BLaER1 treated with 17β-estradiol and CSF1 and Interleukin-3, amounts not matched to agents 10 nM and 100 nM (cell line): ENCODE measurements around the gene ACADVL.
"Not testable (repeated sequence)": the region's sequence is repeated elsewhere in the genome, so short reads cannot be mapped to it uniquely, and the experiment has no call there.

Experiments used
- H3K27ac ChIP-seq, 11 experiments: shearing (Covaris generic); formaldehyde crosslinking; 2 replicates each; pipeline ENCODE4 v1.8.1; 2022
- H3K27me3 ChIP-seq, 11 experiments: shearing (Covaris generic); formaldehyde crosslinking; 2 replicates each; pipeline ENCODE4 v1.8.1; 2022
- H3K36me3 ChIP-seq, 11 experiments: shearing (Covaris generic); formaldehyde crosslinking; 2 replicates each; pipeline ENCODE4 v1.8.1; 2022
- H3K4me1 ChIP-seq, 10 experiments: shearing (Covaris generic); formaldehyde crosslinking; 2 replicates each; pipeline ENCODE4 v1.8.1; 2022
- H3K4me2 ChIP-seq, 11 experiments: shearing (Covaris generic); formaldehyde crosslinking; 2 replicates each; pipeline ENCODE4 v1.8.1; 2022
- H3K4me3 ChIP-seq, 10 experiments: shearing (Covaris generic); formaldehyde crosslinking; 2 replicates each; pipeline ENCODE4 v1.8.1; 2022
- H3K9ac ChIP-seq, 11 experiments: shearing (Covaris generic); formaldehyde crosslinking; 2 replicates each; pipeline ENCODE4 v1.8.1; 2022
- H3K9me3 ChIP-seq, 11 experiments: shearing (Covaris generic); formaldehyde crosslinking; replicated peaks in 1 of 11; 2 replicates each; pipeline ENCODE4 v1.8.1; 2022
- H4K20me1 ChIP-seq, 11 experiments: shearing (Covaris generic); formaldehyde crosslinking; 2 replicates each; pipeline ENCODE4 v1.8.1; 2022
- Cebpa-rat ChIP-seq, 11 experiments: shearing (Covaris generic); IDR thresholded peaks; 2 replicates each; pipeline ENCODE4 v1.8.1; 2022

ACADVL gene

DNA sequence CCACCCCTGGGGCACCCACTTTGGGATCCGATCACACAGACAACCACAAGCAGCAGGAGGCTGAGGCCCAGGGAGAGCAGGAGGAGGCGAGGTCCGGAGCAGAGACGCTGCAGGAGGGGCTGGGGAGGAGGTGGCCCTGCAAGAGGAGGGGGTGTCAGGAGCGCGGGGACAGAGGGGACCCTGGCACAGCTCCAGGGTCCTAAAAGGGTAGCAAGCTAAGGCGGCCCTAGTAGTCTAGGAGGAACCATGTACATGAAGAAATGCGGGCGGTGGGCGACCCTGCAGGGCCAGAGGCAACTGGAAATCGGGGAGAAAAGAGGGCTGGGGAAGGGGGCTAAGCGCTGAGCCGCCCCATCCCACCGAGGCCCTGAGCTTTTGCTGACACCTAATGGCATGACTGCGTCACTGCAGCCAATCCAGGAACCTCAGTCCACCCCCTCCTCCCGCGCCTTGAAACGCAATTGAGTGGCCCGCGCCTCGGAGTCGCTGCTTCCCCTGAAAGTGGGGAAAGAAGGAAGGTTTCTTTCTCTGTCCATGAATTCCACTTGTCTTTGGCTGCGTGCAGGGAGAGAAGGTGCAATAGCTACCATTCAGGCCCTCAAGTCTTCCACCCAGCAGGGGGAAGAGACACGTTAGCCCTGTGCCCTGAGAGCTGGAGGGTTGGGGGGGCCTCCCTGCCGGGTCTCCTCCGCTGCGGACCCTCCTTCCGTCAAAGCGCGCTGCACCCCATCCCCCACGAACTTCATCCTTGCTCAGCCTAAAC, 42.4 kb upstream of the ACADVL start:
- H4K20me1 ChIP-seq = no peaks in the 10 kb centered on the region
- peak overlapping the region; percentile 92 to 100 (median 98) for H3K4me2 ChIP-seq
- H3K4me3 ChIP-seq = peak overlapping the region; percentile 46 to 69 (median 60)
- peaks cover 0 to 6% (median 0%) of the 10 kb centered on the region in 11 experiments; a peak in 1 of 22 replicates for H3K27me3 ChIP-seq
- H3K27ac ChIP-seq = peak overlapping the region in 9 of 11 experiments; percentile 2 to 53 (median 36); a peak in 11 of 22 replicates
- H3K9me3 ChIP-seq = peaks cover 0 to 8% (median 0%) of the 10 kb centered on the region in 11 experiments; a peak in 1 of 22 replicates
- no peak for TF ChIP-seq Cebpa-rat (IDR thresholded peaks at IDR 0.05)
- H3K4me1 ChIP-seq = peaks cover 25 to 43% (median 35%) of the 10 kb centered on the region in 10 experiments
- no peaks in the 10 kb centered on the region; a peak in 1 of 22 replicates for H3K36me3 ChIP-seq
- H3K9ac ChIP-seq = peak overlapping the region; percentile 52 to 78 (median 69)

DNA sequence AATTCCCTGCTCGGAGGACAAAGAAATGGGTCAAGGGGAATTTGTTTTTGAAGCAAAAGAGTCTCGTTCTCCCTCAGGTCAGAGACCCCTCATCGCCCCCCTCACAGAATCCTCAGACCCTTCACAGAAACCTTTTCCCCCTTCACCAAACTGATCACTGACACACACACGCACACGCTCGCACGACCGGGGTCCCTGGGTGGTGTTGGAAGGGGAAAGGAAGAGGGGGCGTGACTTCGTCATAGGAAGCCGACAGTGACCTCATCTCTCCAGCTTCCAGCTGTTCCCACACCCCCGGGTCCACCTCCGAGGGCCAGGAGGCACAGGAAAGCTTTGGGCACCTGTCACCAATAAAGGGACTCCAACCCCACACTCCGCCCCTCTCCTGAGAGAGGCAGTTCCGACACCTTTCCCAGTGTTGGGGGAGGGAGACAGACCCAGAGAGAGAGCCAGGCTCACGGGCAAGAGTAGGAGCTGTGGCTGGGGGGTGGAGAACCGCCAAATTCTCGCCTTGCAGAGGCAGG, 41.7 kb upstream of the ACADVL start:
- Histone ChIP-seq H3K27me3 (peaks cover 0 to 6% (median 0%) of the 10 kb centered on the region in 11 experiments; a peak in 1 of 22 replicates), H3K4me3 (peak overlapping the region; percentile 46 to 69 (median 60)), H3K4me1 (peaks cover 25 to 40% (median 35%) of the 10 kb centered on the region in 10 experiments), H3K4me2 (peak overlapping the region; percentile 92 to 100 (median 98)), H4K20me1 (no peaks in the 10 kb centered on the region), H3K9me3 (0 out of 22 replicates have a peak, but pooled peaks cover 0 to 2% (median 0%) of the 10 kb centered on the region in 11 experiments), H3K9ac (peak overlapping the region; percentile 52 to 78 (median 69)), H3K36me3 (no peaks in the 10 kb centered on the region; a peak in 1 of 22 replicates), H3K27ac (peak overlapping the region in 9 of 11 experiments; percentile 2 to 53 (median 36); a peak in 12 of 22 replicates)
- no peak for TF ChIP-seq Cebpa-rat (IDR thresholded peaks at IDR 0.05)

DNA sequence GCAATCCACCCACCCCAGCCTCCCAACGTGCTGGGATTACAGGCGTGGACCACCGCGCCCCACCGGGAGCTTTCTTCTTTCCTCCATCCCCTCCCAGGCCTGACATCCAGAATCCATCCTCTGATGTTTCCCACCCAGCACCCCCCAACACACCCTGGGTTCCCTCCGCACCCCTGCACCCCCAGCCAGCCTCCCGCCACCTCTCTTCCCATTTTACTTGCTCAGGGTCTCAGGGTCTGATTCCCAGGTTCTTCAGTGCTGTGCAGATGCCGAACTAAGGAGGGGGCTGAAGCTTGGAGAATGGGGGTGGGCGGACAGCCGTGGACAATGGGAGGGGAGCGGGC, 40.8 kb upstream of the ACADVL start:
- H3K27me3 ChIP-seq = peaks cover 0 to 6% (median 0%) of the 10 kb centered on the region in 11 experiments; a peak in 1 of 22 replicates
- no peak overlapping the region for H3K4me3 ChIP-seq
- no peak overlapping the region for H3K4me2 ChIP-seq
- no peak for TF ChIP-seq Cebpa-rat (IDR thresholded peaks at IDR 0.05)
- no peaks in the 10 kb centered on the region for H3K36me3 ChIP-seq
- H3K4me1 ChIP-seq = peaks cover 24 to 34% (median 30%) of the 10 kb centered on the region in 10 experiments
- no peak overlapping the region for H3K27ac ChIP-seq
- no peaks in the 10 kb centered on the region for H3K9me3 ChIP-seq
- H4K20me1 ChIP-seq = 0 out of 22 replicates have a peak, but pooled peaks cover 0 to 3% (median 0%) of the 10 kb centered on the region in 11 experiments
- no peak overlapping the region for H3K9ac ChIP-seq

- H3K4me1 ChIP-seq = peaks cover 21 to 31% (median 24%) of the 10 kb centered on the region in 10 experiments
- peaks cover 0 to 6% (median 0%) of the 10 kb centered on the region in 11 experiments; a peak in 1 of 22 replicates for H3K27me3 ChIP-seq
- peak within 1 kb of the TSS; percentile 92 to 100 (median 98) for H3K4me2 ChIP-seq
- H3K9me3 ChIP-seq = no peaks in the 10 kb centered on the region
- peak within 1 kb of the TSS in 8 of 10 experiments; percentile 53 to 69 (median 62); a peak in 11 of 20 replicates for H3K4me3 ChIP-seq
- H3K36me3 ChIP-seq = no peaks in the 10 kb centered on the region
- no peak for TF ChIP-seq Cebpa-rat (IDR thresholded peaks at IDR 0.05)
- peak within 1 kb of the TSS in 1 of 11 experiments; percentile 35; a peak in 1 of 22 replicates for H3K27ac ChIP-seq
- H3K9ac ChIP-seq = peak within 1 kb of the TSS in 8 of 11 experiments; percentile 64 to 78 (median 68); a peak in 11 of 22 replicates
- H4K20me1 ChIP-seq = peaks cover 0 to 8% (median 0%) of the 10 kb centered on the region in 11 experiments; a peak in 2 of 22 replicates
Measured at GRCh38 chr17:7179317-7180254, 40.2 kb upstream of the ACADVL start, which contains the start of gene ASGR1. TSS of gene ASGR1 (minus strand) at chr17:7179370. CDS start at chr17:7178563, 807 bp downstream.

GRCh38 chr17:7182101-7182500, 37.6 kb upstream of the ACADVL start:
- not testable (repeated sequence) for H3K4me3 ChIP-seq, H3K4me2 ChIP-seq, H3K36me3 ChIP-seq, H3K27me3 ChIP-seq, H3K9me3 ChIP-seq, H3K9ac ChIP-seq, H3K27ac ChIP-seq
- H4K20me1 ChIP-seq = peaks cover 0 to 19% (median 0%) of the 10 kb centered on the region in 11 experiments; a peak in 3 of 22 replicates
- H3K4me1 ChIP-seq = peaks cover 12 to 27% (median 15%) of the 10 kb centered on the region in 10 experiments

DNA sequence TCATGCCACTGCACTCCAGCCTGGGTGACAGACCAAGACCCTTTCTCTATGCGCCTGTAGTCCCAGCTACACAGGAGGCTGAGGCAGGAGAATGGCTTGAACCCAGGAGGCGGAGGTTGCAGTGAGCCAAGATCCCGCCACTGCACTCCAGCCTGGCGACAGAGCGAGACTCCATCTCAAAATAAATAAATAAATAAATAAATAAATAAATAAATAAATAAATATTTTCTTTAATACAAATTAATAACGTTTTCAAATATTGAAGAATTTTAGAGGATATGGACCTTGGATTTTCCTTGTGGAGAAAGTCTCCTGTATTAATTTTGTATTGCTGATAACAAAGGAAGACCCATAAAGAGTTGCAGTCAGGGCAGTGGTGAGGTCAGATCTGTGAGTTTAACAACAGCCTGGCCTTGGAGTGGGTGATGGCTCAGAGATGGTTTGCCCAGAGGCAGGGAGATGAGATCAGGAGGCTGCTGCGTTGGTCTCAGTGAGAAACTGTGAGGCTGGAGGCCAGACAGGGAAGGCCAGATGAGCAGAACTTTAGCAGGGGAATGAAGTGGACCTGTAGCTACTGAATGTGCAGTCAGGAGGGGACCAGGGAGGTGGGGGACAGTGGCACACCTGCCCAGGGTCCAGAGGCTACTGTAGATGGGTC, 36.2 kb upstream of the ACADVL start:
- no peak overlapping the region; a peak in 1 of 22 replicates for H3K9ac ChIP-seq
- H3K9me3 ChIP-seq = no peaks in the 10 kb centered on the region

DNA sequence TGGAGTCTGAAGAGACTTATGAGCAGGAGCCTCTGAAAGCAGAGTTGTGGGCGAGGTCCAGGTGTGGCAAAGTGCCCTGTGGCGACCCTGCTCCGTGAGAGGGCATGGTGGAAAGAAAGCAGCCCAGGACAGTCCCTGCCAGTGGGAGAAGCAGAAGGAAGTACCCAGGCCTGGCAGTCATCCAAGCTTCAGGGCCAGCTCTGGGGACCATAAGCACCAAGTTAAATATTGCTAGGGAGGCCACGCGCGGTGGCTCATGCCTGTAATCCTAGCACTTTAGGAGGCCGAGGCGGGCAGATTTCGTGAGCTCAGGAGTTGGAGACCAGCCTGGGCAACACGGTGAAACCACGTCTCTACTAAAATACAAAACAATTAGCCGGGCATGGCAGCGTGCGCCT, 35.6 kb upstream of the ACADVL start:
- H3K9me3 ChIP-seq = no peaks in the 10 kb centered on the region
- peaks cover 0 to 27% (median 0%) of the 10 kb centered on the region in 11 experiments; a peak in 3 of 22 replicates for H4K20me1 ChIP-seq
- H3K4me2 ChIP-seq = peak overlapping the region in 1 of 11 experiments; percentile 35; a peak in 1 of 22 replicates
- no peak overlapping the region; a peak in 1 of 22 replicates for H3K9ac ChIP-seq
- no peak overlapping the region for H3K4me3 ChIP-seq
- H3K27ac ChIP-seq = no peak overlapping the region
- peaks cover 0 to 14% (median 3%) of the 10 kb centered on the region in 10 experiments; a peak in 7 of 20 replicates for H3K4me1 ChIP-seq
- TF ChIP-seq Cebpa-rat (IDR thresholded peaks at IDR 0.05) = no peak
- peaks cover 0 to 27% (median 11%) of the 10 kb centered on the region in 11 experiments; a peak in 9 of 22 replicates for H3K36me3 ChIP-seq
- H3K27me3 ChIP-seq = no peaks in the 10 kb centered on the region

More for the DNA sequence above, 36.2 kb upstream of the ACADVL start:
- peaks cover 0 to 22% (median 11%) of the 10 kb centered on the region in 11 experiments; a peak in 9 of 22 replicates for H3K36me3 ChIP-seq
- no peak overlapping the region for H3K27ac ChIP-seq
- peaks cover 0 to 27% (median 0%) of the 10 kb centered on the region in 11 experiments; a peak in 3 of 22 replicates for H4K20me1 ChIP-seq
- peak overlapping the region in 1 of 11 experiments; percentile 35; a peak in 1 of 22 replicates for H3K4me2 ChIP-seq
- H3K27me3 ChIP-seq = no peaks in the 10 kb centered on the region
- no peak for TF ChIP-seq Cebpa-rat (IDR thresholded peaks at IDR 0.05)
- H3K4me3 ChIP-seq = no peak overlapping the region
- H3K4me1 ChIP-seq = peaks cover 0 to 14% (median 3%) of the 10 kb centered on the region in 10 experiments; a peak in 7 of 20 replicates
